Fibroblast of pulmonary artery (primary cell): Measurements from ENCODE around the gene PKP1.

Experiments
- DNase-seq: peaks from one replicate; pipeline ENCODE4 v3.0.0-alpha.2; 2010; ENCODE audit warnings: low read depth
- H3K4me3 ChIP-seq: replicated peaks from 2 replicates; pipeline ENCODE4 v1.5.1; 2011; ENCODE audit warnings: low read depth, mild to moderate bottlenecking, control low read depth, low read length, moderate library complexity
- TF ChIP-seq, protein P1 (sequence below): IDR thresholded peaks from 2 replicates; pipeline ENCODE4 v1.5.1; 2011; ENCODE audit warnings: mild to moderate bottlenecking, control low read depth, low read length, inconsistent platforms; ENCODE audit errors: missing control alignments

PKP1 gene

DNA sequence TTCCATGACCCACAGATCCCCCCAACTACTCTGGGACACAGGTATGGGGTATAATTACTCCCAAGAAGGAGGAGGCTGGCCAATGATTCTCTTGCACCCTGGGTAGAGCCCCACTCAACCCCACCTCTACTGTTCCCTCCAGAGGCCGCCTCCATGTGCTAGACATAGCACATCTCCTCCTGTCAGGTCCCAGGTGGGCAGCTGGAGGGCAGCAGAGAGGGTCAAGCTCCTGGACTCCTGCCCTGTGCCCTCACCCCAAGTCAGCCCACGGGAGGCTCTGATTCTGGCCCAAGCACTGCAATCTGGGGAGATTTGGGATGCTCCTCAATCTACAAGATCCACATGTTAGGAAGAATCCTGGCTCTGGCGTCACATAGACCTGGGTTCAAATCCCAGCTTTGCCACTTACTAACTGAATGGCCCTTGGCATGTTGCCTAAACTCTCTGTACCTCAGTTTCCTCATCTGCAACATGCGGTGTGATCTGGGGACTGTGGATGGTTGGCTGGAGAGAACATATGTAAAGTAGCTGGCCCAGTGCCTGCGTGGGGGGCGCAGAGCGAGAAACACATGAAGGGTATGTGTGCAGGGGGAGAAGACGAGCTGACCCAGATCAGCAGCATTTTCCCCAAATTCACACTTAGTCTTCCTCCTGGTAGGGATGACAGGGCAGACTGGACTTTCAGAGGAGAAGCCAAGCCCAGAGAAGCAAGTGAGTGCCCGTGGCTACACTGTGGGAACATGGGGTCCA is 71.0 kb downstream of the PKP1 start:
- TF ChIP-seq, protein P1, sequence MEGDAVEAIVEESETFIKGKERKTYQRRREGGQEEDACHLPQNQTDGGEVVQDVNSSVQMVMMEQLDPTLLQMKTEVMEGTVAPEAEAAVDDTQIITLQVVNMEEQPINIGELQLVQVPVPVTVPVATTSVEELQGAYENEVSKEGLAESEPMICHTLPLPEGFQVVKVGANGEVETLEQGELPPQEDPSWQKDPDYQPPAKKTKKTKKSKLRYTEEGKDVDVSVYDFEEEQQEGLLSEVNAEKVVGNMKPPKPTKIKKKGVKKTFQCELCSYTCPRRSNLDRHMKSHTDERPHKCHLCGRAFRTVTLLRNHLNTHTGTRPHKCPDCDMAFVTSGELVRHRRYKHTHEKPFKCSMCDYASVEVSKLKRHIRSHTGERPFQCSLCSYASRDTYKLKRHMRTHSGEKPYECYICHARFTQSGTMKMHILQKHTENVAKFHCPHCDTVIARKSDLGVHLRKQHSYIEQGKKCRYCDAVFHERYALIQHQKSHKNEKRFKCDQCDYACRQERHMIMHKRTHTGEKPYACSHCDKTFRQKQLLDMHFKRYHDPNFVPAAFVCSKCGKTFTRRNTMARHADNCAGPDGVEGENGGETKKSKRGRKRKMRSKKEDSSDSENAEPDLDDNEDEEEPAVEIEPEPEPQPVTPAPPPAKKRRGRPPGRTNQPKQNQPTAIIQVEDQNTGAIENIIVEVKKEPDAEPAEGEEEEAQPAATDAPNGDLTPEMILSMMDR: no peak
- no peak overlapping the region for H3K4me3 ChIP-seq
- DNase-seq: no peak

DNA sequence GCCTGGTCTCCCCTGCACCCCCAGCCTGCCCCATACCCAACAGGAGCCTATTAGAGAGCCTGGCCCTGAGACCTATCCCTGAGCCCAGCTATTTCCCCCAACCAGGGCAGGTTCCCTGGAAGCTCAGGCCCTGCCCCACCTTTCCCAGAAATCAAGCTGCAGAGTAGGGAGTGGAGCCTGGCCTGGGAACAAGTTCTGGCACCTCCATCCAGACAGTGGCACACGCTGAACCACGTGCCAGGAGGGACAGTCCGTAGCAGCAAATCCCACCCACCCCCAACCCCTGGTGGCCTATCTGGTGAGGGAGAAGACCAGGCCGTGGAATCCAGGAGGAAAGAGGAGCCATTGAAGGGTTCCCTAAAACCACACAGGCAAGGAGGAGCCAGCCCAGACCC is 71.6 kb downstream of the PKP1 start:
- DNase-seq: no peak
- TF ChIP-seq, protein P1: no peak
- H3K4me3 ChIP-seq: no peak overlapping the region

DNA sequence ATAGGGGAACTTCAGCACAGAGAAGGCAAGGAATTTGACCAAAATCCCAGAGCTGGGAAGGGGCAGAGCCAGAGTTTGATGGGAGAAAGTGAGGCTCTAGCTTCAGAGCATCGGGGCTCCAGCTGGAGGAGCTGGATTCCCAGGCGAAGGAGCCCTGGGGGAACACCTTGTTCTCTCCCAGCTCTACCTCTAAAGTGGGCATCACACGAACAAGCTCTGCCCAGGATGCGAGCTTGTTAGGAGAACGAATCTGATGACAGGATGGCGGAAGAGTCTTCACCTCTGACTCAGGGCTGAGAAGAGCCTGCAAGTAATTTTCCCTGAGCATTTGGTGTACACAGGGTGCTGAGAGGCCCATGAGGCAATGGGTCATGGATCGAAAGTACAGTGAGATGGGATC is 72.2 kb downstream of the PKP1 start:
- TF ChIP-seq, protein P1: no peak
- no peak overlapping the region for H3K4me3 ChIP-seq
- DNase-seq: no peak

- DNase-seq: no peak
- TF ChIP-seq, protein P1: no peak
- H3K4me3 ChIP-seq: no peak overlapping the region
These were observed 72.9 kb downstream of the PKP1 start for GRCh38 chr1:201356236-201356635.

DNA sequence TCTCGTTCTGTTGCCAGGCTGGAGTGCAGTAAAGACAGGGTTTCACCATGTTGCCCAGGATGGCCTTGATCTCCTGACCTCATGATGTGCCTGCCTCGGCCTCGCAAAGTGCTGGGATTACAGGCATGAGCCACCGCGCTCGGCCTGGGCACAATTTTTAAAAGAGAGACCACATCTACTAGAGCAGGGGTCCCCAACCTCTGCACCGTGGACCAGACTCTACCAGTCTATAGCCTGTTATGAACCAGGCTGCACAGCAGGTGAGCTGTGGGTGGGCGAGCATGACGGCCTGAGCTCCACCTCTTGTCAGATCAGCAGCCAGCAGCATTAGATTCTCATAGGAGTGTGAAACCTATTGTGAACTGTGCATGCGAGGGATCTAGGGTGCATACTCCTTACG is 73.4 kb downstream of the PKP1 start:
- no peak for DNase-seq
- no peak overlapping the region for H3K4me3 ChIP-seq
- TF ChIP-seq, protein P1: no peak

- DNase-seq: no peak
- TF ChIP-seq, protein P1: no peak
- no peak overlapping the region for H3K4me3 ChIP-seq
These were observed 73.9 kb downstream of the PKP1 start for GRCh38 chr1:201357211-201357610.

GRCh38 chr1:201357636-201358348 is 74.5 kb downstream of the PKP1 start:
- TF ChIP-seq, protein P1: no peak
- DNase-seq: no peak
- H3K4me3 ChIP-seq: no peak overlapping the region
